H9 (cell line): ENCODE data around the gene HDAC5. TPM values are rescaled to one million over a fixed set of nuclear protein-coding genes. Genes with fewer than 3 reads are reported as not detected.

ENCODE experiments used
- DNase-seq: peaks from one replicate; pipeline ENCODE4 v3.0.0-alpha.2; 2017
- H2AFZ ChIP-seq: one replicate; pipeline ENCODE4 v1.6.1; 2013; ENCODE audit warnings: mild to moderate bottlenecking, low read length, control low read depth, moderate library complexity
- H2AK5ac ChIP-seq: 2 replicates; pipeline ENCODE4 v1.6.1; 2013; ENCODE audit warnings: low read length, control low read depth, mixed read lengths; ENCODE audit not compliant: insufficient read length
- H2BK120ac ChIP-seq: one replicate; pipeline ENCODE4 v1.6.1; 2013; ENCODE audit warnings: low read depth, mild to moderate bottlenecking, low read length, control low read depth, inconsistent platforms; ENCODE audit not compliant: poor library complexity, severe bottlenecking
- H2BK12ac ChIP-seq: 2 replicates; pipeline ENCODE4 v1.6.1; 2013; ENCODE audit warnings: low read length, control low read depth, mixed read lengths, low read depth; ENCODE audit not compliant: insufficient read length
- H2BK15ac ChIP-seq: 2 replicates; pipeline ENCODE4 v1.6.1; 2013; ENCODE audit warnings: low read depth, low read length, control low read depth
- H2BK20ac ChIP-seq: one replicate; pipeline ENCODE4 v1.6.1; 2013; ENCODE audit warnings: low read depth, mild to moderate bottlenecking, low read length, control low read depth, inconsistent platforms; ENCODE audit not compliant: poor library complexity, severe bottlenecking
- H2BK5ac ChIP-seq: 2 replicates; pipeline ENCODE4 v1.6.1; 2013; ENCODE audit warnings: low read length, control low read depth, mixed read lengths; ENCODE audit not compliant: insufficient read length
- H3K14ac ChIP-seq: 2 replicates; pipeline ENCODE4 v1.6.1; 2013; ENCODE audit warnings: low read length, control low read depth; ENCODE audit not compliant: insufficient read depth
- H3K18ac ChIP-seq: 2 replicates; pipeline ENCODE4 v1.6.1; 2013; ENCODE audit warnings: low read depth, mild to moderate bottlenecking, mixed read lengths, low read length, control low read depth; ENCODE audit not compliant: insufficient read length
- H3K23ac ChIP-seq: 2 replicates; pipeline ENCODE4 v1.6.1; 2013; ENCODE audit warnings: low read length, control low read depth, mixed read lengths, low read depth; ENCODE audit not compliant: insufficient read length
- H3K23me2 ChIP-seq: 2 replicates; pipeline ENCODE4 v1.6.1; 2013; ENCODE audit warnings: low read depth, mild to moderate bottlenecking, mixed read lengths, low read length, control low read depth; ENCODE audit not compliant: insufficient read length, poor library complexity, severe bottlenecking
- H3K27ac ChIP-seq: 2 replicates; pipeline ENCODE4 v1.5.1; 2013; ENCODE audit warnings: low read length, control low read depth, mixed read lengths, low read depth; ENCODE audit not compliant: insufficient read length
- H3K27me3 ChIP-seq: 2 replicates; pipeline ENCODE4 v1.6.1; 2013; ENCODE audit warnings: low read length, control low read depth, inconsistent platforms; ENCODE audit not compliant: insufficient read depth
- H3K4ac ChIP-seq: 2 replicates; pipeline ENCODE4 v1.6.1; 2013; ENCODE audit warnings: low read depth, mild to moderate bottlenecking, control low read depth, inconsistent platforms, low read length, moderate library complexity
- H3K4me1 ChIP-seq: 2 replicates; pipeline ENCODE4 v1.6.1; 2013; ENCODE audit warnings: low read length, control low read depth, inconsistent platforms; ENCODE audit not compliant: insufficient read depth
- H3K4me2 ChIP-seq: 2 replicates; pipeline ENCODE4 v1.6.1; 2013; ENCODE audit warnings: low read length, control low read depth, mixed read lengths; ENCODE audit not compliant: insufficient read length, insufficient read depth
- H3K56ac ChIP-seq: 2 replicates; pipeline ENCODE4 v1.6.1; 2013; ENCODE audit warnings: low read depth, mild to moderate bottlenecking, mixed read lengths, low read length, control low read depth; ENCODE audit not compliant: insufficient read length
- H3K79me1 ChIP-seq: 2 replicates; pipeline ENCODE4 v1.6.1; 2013; ENCODE audit warnings: low read depth, mild to moderate bottlenecking, moderate library complexity, low read length, control low read depth, inconsistent platforms; ENCODE audit not compliant: insufficient read depth, poor library complexity, severe bottlenecking
- H3K79me2 ChIP-seq: 2 replicates; pipeline ENCODE4 v1.6.1; 2013; ENCODE audit warnings: low read length, control low read depth, inconsistent platforms; ENCODE audit not compliant: insufficient read depth
- H3K9ac ChIP-seq: 2 replicates; pipeline ENCODE4 v1.6.1; 2013; ENCODE audit warnings: low read length, control low read depth, mixed read lengths; ENCODE audit not compliant: insufficient read length; ENCODE audit errors: extremely low read depth
- H3K9me3 ChIP-seq: one replicate; pipeline ENCODE4 v1.6.1; 2013; ENCODE audit warnings: low read depth, low read length, inconsistent platforms; ENCODE audit not compliant: control insufficient read depth
- H3T11ph ChIP-seq: one replicate; pipeline ENCODE4 v1.6.1; 2013; ENCODE audit warnings: mild to moderate bottlenecking, low read length, control low read depth, inconsistent platforms
- H4K20me1 ChIP-seq: one replicate; pipeline ENCODE4 v1.6.1; 2013; ENCODE audit not compliant: control insufficient read depth, insufficient read length, insufficient read depth
- H4K5ac ChIP-seq: 2 replicates; pipeline ENCODE4 v1.6.1; 2013; ENCODE audit warnings: low read depth, mild to moderate bottlenecking, mixed read lengths, low read length, control low read depth; ENCODE audit not compliant: insufficient read length
- H4K8ac ChIP-seq: replicated peaks from 2 replicates; pipeline ENCODE4 v1.6.1; 2013; ENCODE audit warnings: low read length, control low read depth, mixed read lengths, low read depth; ENCODE audit not compliant: insufficient read length
- H4K91ac ChIP-seq: 2 replicates; pipeline ENCODE4 v1.6.1; 2013; ENCODE audit warnings: low read depth, mild to moderate bottlenecking, moderate library complexity, mixed read lengths, low read length, control low read depth; ENCODE audit not compliant: insufficient read length
- H3K27ac Mint-ChIP-seq, 3 experiments: 2 replicates in 2 of 3; 3 replicates in 1 of 3; pipeline ENCODE4 v1.8.0; 2020 to 2021; ENCODE audit warnings: mixed read lengths in 3 of 3, mild to moderate bottlenecking in 1 of 3, moderate library complexity in 1 of 3
- H3K27me3 Mint-ChIP-seq: 2 replicates; pipeline ENCODE4 v1.8.0; 2021; ENCODE audit warnings: low read depth, mild to moderate bottlenecking, moderate library complexity, mixed read lengths
- H3K36me3 Mint-ChIP-seq, 3 experiments: 2 replicates in 2 of 3; 3 replicates in 1 of 3; pipeline ENCODE4 v1.8.0; 2020 to 2021; ENCODE audit warnings: low read depth in 3 of 3, mixed read lengths in 3 of 3; ENCODE audit not compliant: insufficient read depth in 1 of 3
- H3K4me1 Mint-ChIP-seq, 2 experiments: 2 replicates each; pipeline ENCODE4 v1.8.0; 2020; ENCODE audit warnings: mixed read lengths in 2 of 2
- H3K4me3 Mint-ChIP-seq, 2 experiments: 2 replicates in 1 of 2; 3 replicates in 1 of 2; pipeline ENCODE4 v1.8.0; 2020 to 2021; ENCODE audit warnings: mild to moderate bottlenecking in 2 of 2, mixed read lengths in 2 of 2, moderate library complexity in 1 of 2
- H3K9me3 Mint-ChIP-seq, 2 experiments: 2 replicates in 1 of 2; 3 replicates in 1 of 2; pipeline ENCODE4 v1.8.0; 2020; ENCODE audit warnings: mild to moderate bottlenecking in 2 of 2, mixed read lengths in 2 of 2, moderate library complexity in 1 of 2
- WGBS: extraction: QIAGEN DNeasy Blood & Tissue Kit; methylation state at CpG from one replicate; pipeline ENCODE4 v1.1.7; 2013; ENCODE audit warnings: missing lambda C conversion rate, low lambda C conversion rate, mixed read lengths; ENCODE audit not compliant: insufficient read length; ENCODE audit errors: extremely low coverage; 5-methylcytosine and 5-hydroxymethylcytosine counted together
- total RNA-seq: library from RNA; stranded (reverse); gene quantifications from 2 replicates; pipeline ENCODE4 v1.2.1, GENCODE V29; 2021
- TF ChIP-seq, protein P1 (sequence below): fragments of 200-600 bp; sonication (generic); conservative IDR thresholded peaks from 3 replicates; pipeline ENCODE4 v1.8.0; 2021; ENCODE audit warnings: antibody characterized with exemption, mild to moderate bottlenecking

Gene HDAC5
- total RNA-seq, 1 experiment from 2014 or later = 39.5 TPM

DNA sequence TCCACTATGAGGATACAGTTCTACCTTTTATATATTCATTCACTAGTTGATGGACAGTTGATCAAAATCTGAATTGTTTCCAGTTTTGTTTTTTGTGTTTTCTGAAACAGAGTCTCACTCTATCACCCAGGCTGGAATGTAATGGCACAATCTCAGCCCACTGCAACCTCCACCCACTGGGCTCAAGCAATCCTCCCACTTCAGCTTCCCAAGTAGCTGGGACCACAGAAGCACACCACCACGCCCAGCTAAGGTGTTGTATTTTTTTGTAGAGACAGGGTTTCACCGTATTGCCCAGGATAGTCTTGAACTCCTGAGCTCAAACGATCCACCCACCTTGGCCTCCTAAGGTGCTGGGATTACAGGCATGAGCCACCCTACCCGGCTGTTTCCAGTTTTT lies 78.0 kb downstream of the HDAC5 start:
- H3K4ac ChIP-seq = no peak overlapping the region
- no peak for DNase-seq
- H2BK120ac ChIP-seq = no peak overlapping the region
- H4K91ac ChIP-seq = no peak overlapping the region
- Mint-ChIP-seq H3K27ac (no peak overlapping the region; a peak in 1 of 7 replicates), H3K9me3 (no peaks in the 10 kb centered on the region), H3K4me1 (peaks cover 10 to 19% of the 10 kb centered on the region in 2 experiments), H3K4me3 (no peak overlapping the region), H3K36me3 (peaks cover 19 to 52% (median 46%) of the 10 kb centered on the region in 3 experiments), H3K27me3 (no peaks in the 10 kb centered on the region)
- no CpG with 5 or more reads among the region's 4 CpGs for WGBS
- H2AFZ ChIP-seq = no peak overlapping the region
- H3K14ac ChIP-seq = no peak overlapping the region
- H4K5ac ChIP-seq = no peak overlapping the region
- H3K27ac ChIP-seq = no peak overlapping the region
- no peaks in the 10 kb centered on the region for H3K27me3 ChIP-seq
- no peak overlapping the region for H2BK12ac ChIP-seq
- H2BK15ac ChIP-seq = no peak overlapping the region
- no peaks in the 10 kb centered on the region for H4K20me1 ChIP-seq
- H2BK20ac ChIP-seq = no peak overlapping the region
- no peak overlapping the region for H3K18ac ChIP-seq
- H3K9me3 ChIP-seq = no peaks in the 10 kb centered on the region
- peaks cover 17% of the 10 kb centered on the region for H3K79me1 ChIP-seq
- H3K56ac ChIP-seq = no peak overlapping the region
- H3K4me2 ChIP-seq = no peak overlapping the region
- H3T11ph ChIP-seq = no peak overlapping the region
- TF ChIP-seq, protein P1, sequence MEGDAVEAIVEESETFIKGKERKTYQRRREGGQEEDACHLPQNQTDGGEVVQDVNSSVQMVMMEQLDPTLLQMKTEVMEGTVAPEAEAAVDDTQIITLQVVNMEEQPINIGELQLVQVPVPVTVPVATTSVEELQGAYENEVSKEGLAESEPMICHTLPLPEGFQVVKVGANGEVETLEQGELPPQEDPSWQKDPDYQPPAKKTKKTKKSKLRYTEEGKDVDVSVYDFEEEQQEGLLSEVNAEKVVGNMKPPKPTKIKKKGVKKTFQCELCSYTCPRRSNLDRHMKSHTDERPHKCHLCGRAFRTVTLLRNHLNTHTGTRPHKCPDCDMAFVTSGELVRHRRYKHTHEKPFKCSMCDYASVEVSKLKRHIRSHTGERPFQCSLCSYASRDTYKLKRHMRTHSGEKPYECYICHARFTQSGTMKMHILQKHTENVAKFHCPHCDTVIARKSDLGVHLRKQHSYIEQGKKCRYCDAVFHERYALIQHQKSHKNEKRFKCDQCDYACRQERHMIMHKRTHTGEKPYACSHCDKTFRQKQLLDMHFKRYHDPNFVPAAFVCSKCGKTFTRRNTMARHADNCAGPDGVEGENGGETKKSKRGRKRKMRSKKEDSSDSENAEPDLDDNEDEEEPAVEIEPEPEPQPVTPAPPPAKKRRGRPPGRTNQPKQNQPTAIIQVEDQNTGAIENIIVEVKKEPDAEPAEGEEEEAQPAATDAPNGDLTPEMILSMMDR = no peak
- H2AK5ac ChIP-seq = no peak overlapping the region
- no peak overlapping the region for H3K23ac ChIP-seq
- no peak overlapping the region for H3K9ac ChIP-seq
- no peak overlapping the region for H4K8ac ChIP-seq
- no peaks in the 10 kb centered on the region for H3K23me2 ChIP-seq
- peaks cover 19% of the 10 kb centered on the region for H3K79me2 ChIP-seq
- H3K4me1 ChIP-seq = no peaks in the 10 kb centered on the region
- H2BK5ac ChIP-seq = no peak overlapping the region
